GM18505 (cell line): ENCODE data around the gene CPN2.

Source experiments
- ATAC-seq: cut with Tn5 transposase; IDR thresholded peaks from one replicate; pipeline ENCODE4 v1.9.1; 2021; ENCODE audit not compliant: unreplicated experiment
- POLR2A ChIP-seq: IDR thresholded peaks from 4 replicates; pipeline ENCODE4 v1.6.1; 2011; ENCODE audit warnings: borderline replicate concordance; ENCODE audit not compliant: insufficient read depth, insufficient read length; ENCODE audit errors: extremely low read depth

The CPN2 gene

DNA sequence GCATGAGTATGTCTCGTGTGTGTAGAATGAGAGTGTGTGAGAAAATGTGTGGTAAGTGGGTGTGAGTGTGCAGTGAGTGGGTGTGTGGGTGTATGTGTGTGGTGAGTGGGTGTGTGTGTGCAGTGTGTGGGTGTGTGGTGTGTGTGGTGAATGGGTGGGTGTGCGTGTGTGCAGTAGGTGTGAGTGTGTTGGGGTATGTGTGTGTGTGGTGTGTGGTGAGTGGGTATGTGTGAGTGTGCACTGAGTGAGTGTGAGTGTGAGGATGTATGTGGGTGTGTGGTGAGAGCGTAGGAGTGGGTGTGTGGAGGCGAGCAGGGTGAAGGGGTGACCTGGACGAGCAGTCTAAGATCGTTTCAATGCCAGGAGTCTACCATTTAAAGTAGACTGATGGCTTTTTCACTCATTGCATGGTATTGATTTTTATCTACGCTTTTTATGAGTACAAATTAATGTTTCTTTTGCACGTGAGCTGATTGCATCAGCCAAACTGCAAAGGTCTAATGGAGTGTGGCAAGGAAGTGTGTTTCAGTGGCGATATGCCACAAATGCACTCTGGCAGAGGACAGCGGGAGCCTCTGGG, 1.6 kb upstream of the CPN2 start:
- ATAC-seq = no peak
- no peak for TF ChIP-seq POLR2A

DNA sequence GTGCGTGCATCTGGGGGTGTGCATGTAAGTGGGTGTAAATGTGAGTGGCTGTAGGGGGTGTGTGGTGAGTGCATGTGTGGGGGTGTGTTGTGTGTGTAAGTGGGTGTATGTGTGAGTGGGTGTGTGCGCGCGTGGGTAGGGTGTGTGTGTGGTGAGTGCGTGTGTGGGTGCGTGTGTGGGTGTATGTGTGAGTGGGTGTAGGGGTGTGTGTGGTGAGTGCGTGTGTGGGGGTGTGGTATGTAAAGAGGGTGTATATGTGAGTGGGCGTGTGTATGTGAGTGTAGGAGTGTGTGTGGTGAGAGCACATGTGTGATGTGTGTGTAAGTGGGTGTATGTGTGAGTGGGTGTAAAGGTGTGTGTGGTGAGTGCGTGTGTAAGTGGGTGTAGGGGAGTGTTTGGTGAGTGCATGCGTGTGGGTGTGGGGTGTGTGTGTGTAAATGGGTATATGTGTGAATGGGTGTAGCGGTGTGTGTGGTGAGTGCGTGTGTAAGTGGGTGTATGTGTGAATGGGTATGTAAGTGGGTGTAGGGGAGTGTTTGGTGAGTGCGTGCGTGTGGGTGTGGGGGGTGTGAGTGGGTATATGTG, 916 bp upstream of the CPN2 start:
- no peak for ATAC-seq
- no peak for TF ChIP-seq POLR2A

DNA sequence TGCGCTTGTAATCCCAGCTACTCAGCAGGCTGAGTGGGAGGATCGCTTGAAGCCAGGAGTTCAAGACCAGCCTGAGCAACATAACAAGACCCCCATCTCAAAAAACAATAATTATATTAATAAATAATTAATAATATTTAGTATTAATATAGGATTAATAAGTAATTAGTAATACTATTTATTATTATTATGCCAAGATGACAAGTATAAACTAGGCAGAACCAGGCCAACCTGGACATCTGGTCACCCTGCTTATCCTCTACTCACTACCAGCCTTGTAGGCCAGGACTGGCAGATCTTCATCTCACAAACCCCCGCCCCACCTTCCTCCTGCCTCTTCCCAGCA, 429 bp downstream of the CPN2 start:
- ATAC-seq = no peak
- no peak for TF ChIP-seq POLR2A

DNA sequence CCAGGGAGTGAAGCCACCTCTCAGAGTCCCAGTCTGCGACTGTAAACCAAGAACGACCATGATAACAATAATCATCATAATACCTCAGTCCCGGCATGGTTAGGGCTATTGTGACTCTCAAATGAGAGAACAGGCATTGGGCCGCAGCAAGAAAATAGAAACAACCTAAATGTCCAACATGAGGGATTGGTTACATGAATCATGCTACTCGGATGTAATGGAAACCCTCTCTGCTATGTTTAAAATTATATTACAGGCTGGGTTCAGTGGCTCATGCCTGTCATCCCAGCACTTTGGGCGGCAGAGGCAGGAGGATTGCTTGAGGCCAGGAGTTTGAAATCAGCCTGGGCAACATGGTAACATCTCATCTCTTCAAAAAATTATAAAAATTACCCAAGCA, 2.8 kb downstream of the CPN2 start:
- no peak for TF ChIP-seq POLR2A
- no peak for ATAC-seq

DNA sequence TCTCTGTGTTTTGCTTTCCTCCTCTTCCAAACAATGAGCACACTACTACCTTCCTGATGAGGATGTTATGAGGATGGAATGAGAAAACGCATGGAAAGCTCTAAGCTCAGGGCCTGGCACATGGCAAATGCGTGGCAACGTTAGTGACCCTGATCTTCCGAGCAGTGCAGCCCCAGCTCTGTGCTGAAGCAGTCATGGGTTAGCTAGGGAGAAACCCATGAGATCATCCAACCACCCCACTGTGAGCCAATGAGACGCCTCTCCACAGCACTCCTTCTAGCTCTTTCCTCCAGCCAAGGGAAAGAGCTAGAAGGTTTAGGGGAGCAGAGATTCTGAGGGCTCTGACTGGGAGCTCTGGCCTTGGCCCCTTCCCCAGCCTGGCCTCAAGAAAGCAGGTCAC, 4.5 kb downstream of the CPN2 start:
- TF ChIP-seq POLR2A = no peak
- no peak for ATAC-seq

DNA sequence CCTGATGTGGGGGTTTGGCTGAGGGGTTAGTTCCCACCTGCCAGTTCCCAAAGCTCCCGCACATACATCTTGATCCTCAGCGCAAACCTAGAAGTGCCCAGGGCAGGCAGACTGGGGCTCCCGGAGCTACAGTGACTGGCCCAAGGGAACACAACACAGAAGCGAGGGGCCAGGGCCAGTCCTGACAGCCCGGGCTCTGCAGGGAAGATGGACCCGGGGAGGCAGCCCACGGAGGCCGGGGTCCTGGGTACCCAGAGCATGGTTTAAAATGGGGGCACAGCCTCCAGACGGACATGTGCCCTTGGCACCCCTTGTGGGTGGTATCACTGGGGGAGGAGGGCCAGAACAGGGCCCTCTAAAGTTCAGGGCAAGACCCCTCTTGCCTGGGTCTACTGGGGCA, 5.1 kb downstream of the CPN2 start:
- no peak for TF ChIP-seq POLR2A
- ATAC-seq = no peak

DNA sequence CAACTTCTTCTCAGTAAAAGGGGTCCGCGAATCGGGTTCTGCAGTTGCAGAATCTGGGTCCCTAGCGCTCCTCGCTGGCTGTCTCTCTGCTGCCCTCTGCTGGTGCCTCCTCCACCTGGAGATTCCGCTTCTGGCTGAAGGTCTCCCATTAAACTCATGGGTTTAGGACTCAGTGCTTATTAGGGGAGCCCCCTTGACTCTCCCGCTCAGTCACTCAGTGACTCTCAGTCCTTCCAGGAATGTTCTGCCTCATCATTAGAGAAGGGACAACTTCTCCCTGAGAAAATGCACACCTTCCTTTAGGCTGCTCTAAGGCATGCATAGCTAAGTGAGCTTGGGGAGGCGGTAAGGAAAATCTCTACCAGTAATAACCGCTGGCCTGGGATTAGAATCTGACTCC, 7.1 kb downstream of the CPN2 start:
- TF ChIP-seq POLR2A = no peak
- no peak for ATAC-seq

DNA sequence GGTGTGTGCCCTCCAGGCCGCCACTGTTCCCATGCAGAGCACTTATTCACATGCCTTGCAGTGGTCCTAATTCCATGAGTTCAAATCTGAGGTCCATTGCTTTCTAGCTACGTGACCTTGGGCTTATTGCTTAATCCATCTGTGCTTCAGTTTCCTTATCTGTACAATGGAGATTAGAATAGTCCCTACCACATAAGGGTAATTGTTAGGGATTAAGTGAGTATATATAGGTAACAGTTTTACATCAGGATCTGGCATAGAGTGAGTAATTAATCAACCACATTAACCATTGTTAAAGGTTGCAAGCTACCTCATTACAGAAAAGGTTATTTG, 7.6 kb downstream of the CPN2 start:
- TF ChIP-seq POLR2A = no peak
- ATAC-seq = no peak

DNA sequence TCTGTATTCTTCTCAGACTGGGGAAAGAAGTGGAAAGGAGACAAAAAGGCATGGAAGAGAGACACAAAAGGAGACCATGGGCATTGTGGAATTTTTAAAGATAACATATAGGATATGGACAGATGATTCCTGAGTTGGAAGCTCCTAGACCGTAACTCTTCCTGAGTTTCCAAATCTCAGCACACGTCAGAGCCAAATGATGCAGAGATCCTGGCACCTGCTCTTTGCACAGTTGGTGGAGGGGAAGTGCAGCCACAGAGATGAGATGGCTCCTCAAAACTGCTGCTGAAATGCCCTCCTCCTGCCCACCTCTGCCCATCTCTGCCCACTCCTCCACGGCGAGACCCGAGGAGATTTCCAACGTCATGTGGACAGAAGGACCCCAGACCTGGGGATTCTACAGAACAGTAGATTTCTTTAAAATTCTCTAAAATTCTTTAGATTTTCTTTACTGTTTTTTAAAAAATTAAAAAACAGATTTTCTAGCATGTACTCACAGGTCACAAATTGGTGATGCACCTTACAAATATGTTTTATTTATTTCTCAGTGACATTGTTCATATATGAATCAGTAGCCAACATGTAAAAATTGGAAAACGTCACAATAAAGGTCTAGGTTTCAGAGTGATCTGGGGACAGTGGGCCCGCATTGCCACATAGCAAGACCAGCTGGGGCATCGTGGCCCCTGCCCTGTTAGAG, 8.1 kb downstream of the CPN2 start:
- no peak for ATAC-seq
- TF ChIP-seq POLR2A = no peak

DNA sequence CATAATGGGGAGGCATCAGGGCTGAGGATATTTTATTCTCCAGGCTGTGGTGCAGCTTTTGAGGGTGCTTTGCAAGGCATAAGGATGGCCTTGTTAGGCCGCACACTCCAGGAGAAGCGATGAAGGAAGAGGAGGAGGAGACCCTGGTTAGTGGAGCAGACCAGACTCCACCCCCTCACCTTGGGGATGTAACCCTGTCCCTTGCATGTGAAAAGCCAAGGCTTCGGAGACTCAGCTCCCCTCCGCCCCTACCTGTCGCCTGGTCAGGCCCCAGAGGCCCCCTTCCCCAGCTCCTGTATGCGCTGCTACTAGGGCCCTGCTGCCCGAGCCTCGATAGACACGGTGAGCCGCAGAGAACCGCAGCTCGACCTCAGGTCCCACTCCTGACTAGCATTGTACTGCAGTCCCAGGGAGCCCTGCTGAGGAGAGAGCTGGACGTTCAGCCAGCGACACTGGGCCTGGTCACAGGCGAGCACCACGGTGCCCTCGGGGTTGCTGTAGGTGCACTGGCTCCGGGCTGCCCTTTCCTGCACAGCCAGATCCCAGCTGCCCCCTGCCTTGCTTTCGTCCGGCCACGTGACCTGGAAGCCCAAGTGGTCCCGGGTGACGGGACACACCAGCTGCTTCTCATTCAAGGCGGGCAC, 10.2 kb downstream of the CPN2 start:
- ATAC-seq = no peak
- no peak for TF ChIP-seq POLR2A

DNA sequence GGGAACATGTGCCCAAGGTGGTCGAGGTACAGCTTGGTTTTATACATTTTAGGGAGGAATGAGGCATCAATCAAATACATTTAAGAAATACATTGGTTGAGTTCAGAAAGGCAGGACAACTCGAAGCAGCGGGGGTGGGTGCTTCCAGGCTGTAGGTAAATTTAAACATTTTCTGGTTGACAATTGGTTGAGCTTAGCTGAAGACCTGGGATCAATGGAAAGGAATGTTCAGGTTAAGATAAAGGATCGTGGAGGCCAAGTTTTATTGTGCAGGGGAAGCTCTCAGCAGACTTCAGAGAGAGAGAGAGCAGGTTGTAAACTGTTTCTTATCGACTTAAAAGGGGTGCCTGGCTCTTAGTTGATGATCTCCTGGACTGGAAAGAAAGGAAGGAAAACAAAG, 11.3 kb downstream of the CPN2 start:
- TF ChIP-seq POLR2A = no peak
- ATAC-seq = no peak

DNA sequence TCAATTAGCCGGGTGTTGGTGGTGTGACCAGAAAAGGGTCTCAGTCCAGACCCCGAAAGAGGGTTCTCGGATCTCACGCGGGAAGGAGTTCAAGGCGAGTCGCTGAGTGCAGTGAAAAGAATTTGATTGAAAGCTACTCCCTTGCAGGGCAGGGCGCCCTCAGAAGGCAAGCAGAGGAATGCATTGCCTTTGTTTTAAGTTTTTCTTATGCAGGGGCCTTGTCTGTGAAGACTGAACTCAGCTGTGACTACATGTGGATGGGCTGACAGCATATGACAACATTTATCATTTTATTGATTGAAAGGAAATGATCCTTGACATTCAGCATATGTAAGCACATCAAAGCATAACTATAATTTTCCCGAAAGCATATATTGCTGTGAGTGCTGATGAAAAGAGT, 11.8 kb downstream of the CPN2 start:
- ATAC-seq = no peak
- no peak for TF ChIP-seq POLR2A

DNA sequence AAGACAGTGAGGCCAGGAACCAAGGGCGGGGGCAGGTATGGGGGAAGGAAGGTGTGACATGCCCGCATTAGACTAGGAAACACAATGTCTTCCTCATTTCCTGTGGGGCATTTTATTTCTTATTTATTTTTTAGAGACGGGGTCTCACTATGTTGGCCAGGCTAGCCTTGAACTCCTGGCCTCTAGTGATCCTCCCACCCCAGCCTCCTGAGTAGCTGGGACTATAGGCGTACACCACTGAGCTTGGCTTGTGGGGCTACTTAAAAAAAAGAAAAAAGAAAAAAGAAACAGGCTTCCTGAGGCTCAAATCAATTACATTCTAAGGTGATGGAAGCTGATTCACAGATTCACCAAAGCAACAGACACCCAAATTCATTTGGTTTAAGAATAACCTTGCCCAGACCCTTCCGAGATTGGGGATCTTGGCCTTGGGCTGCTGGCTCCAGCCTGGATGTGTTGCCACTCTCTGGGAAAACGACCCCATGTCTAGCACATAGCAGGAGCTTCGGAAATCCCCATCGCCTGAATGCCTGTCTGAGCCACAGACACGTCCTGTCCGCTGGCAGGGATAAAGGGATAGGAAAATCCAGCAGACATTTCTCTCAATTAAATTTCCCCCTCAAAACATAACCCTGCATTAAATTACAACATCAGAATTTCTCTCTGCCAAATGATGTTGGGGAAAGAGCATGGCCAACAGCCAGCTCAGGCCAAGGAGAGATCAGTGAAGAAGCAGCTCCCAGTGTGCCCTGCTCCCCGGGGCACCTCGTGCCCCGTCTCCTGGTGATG, 13.0 kb downstream of the CPN2 start:
- ATAC-seq = no peak
- TF ChIP-seq POLR2A = no peak
